SK-N-SH (cell line): Measurements from ENCODE around the gene HOXA10. TPM values are rescaled to one million over a fixed set of nuclear protein-coding genes. Genes with fewer than 3 reads are reported as not detected.
A peak's percentile ranks its signal among the peaks of the same experiment; 100 is the strongest.

Experiments used
- CTCF ChIA-PET: fragments of 300-600, 350-600 bp; formaldehyde crosslinking; extraction: SDS; loops from one replicate; lab custom pipeline; 2021; lab: Yijun Ruan, JAX
- POLR2A ChIA-PET: fragments of 350-600 bp; sonication (Branson Sonifier 250); formaldehyde crosslinking; extraction: SDS; loops from one replicate; lab custom pipeline; 2020; ENCODE audit warnings: antibody characterized with exemption, inconsistent platforms; lab: Yijun Ruan, JAX
- DNase-seq: peaks from one replicate; pipeline ENCODE4 v3.0.0; 2012
- H2AFZ ChIP-seq: fragments of 200-600 bp; sonication (generic); 2 replicates; pipeline ENCODE4 v1.8.1; 2016; ENCODE audit warnings: antibody characterized with exemption, mild to moderate bottlenecking, low read depth
- H3F3A ChIP-seq: fragments of 200-600 bp; sonication (generic); replicated peaks from 2 replicates; pipeline ENCODE3; 2016; ENCODE audit warnings: antibody characterized with exemption, mild to moderate bottlenecking; ENCODE audit not compliant: insufficient read depth
- H3K27ac ChIP-seq, 2 experiments: fragments of 200-500 bp in 1 of 2; fragments of 200-600 bp in 1 of 2; sonication (Bioruptor generic) in 1 of 2; sonication (generic), shearing (Covaris generic) in 1 of 2; 2 replicates each; pipeline versions ENCODE4 v1.5.1 to v1.6.1; 2014 to 2016; ENCODE audit warnings: low read depth in 2 of 2, inconsistent platforms in 1 of 2, low read length in 1 of 2, mild to moderate bottlenecking in 1 of 2, mixed read lengths in 1 of 2
- H3K27me3 ChIP-seq: fragments of 200-600 bp; sonication (generic), shearing (Covaris generic); 2 replicates; pipeline ENCODE4 v1.6.1; 2016; ENCODE audit warnings: mixed run types; ENCODE audit not compliant: insufficient read depth
- H3K36me3 ChIP-seq, 2 experiments: fragments of 200-500 bp in 1 of 2; fragments of 200-600 bp in 1 of 2; sonication (Bioruptor generic) in 1 of 2; sonication (generic) in 1 of 2; replicated peaks in 1 of 2; 2 replicates each; pipeline versions ENCODE3 to v1.5.1; 2014 to 2016; ENCODE audit warnings: low read length in 1 of 2, mild to moderate bottlenecking in 1 of 2; ENCODE audit not compliant: insufficient read depth in 2 of 2, control insufficient read depth in 1 of 2
- H3K4me1 ChIP-seq, 2 experiments: fragments of 200-500 bp in 1 of 2; fragments of 200-600 bp in 1 of 2; sonication (Bioruptor generic) in 1 of 2; sonication (generic), shearing (Covaris generic) in 1 of 2; 2 replicates each; pipeline versions ENCODE4 v1.5.1 to v1.6.1; 2014 to 2016; ENCODE audit warnings: low read depth in 1 of 2, low read length in 1 of 2, mixed run types in 1 of 2; ENCODE audit not compliant: insufficient read depth in 2 of 2, control insufficient read depth in 1 of 2
- H3K4me2 ChIP-seq: fragments of 200-600 bp; sonication (generic), shearing (Covaris generic); 2 replicates; pipeline ENCODE4 v1.6.1; 2017; ENCODE audit warnings: mixed run types
- H3K4me3 ChIP-seq, 2 experiments: fragments of 200-500 bp in 1 of 2; fragments of 200-600 bp in 1 of 2; sonication (Bioruptor generic) in 1 of 2; sonication (generic), shearing (Covaris generic) in 1 of 2; 2 replicates each; pipeline versions ENCODE4 v1.5.1 to v1.8.1; 2014 to 2016; ENCODE audit warnings: low read depth in 2 of 2, inconsistent platforms in 1 of 2, low read length in 1 of 2, mild to moderate bottlenecking in 1 of 2, mixed read lengths in 1 of 2, moderate library complexity in 1 of 2
- H3K79me2 ChIP-seq: fragments of 200-600 bp; sonication (generic); 2 replicates; pipeline ENCODE4 v1.8.1; 2017; ENCODE audit warnings: mild to moderate bottlenecking; ENCODE audit not compliant: insufficient read depth
- H3K9ac ChIP-seq: fragments of 200-600 bp; sonication (generic); 2 replicates; pipeline ENCODE4 v1.6.1; 2017; ENCODE audit warnings: mixed run types
- H3K9me2 ChIP-seq: fragments of 200-600 bp; sonication (generic); 2 replicates; pipeline ENCODE4 v1.6.1; 2017; ENCODE audit warnings: mixed run types
- H3K9me3 ChIP-seq: fragments of 200-600 bp; sonication (generic); 2 replicates; pipeline ENCODE4 v1.6.1; 2017; ENCODE audit warnings: mixed run types, mild to moderate bottlenecking, moderate library complexity
- H4K20me1 ChIP-seq: fragments of 200-600 bp; sonication (generic); 2 replicates; pipeline ENCODE4 v1.6.1; 2017; ENCODE audit warnings: mild to moderate bottlenecking, mixed run types; ENCODE audit not compliant: insufficient read depth
- CHD2 ChIP-seq: fragments of 150-350 bp; IDR thresholded peaks from 2 replicates; pipeline ENCODE4 v1.6.1; 2018; ENCODE audit warnings: low read length; ENCODE audit not compliant: partially characterized antibody
- ELF1 ChIP-seq: IDR thresholded peaks from 2 replicates; pipeline ENCODE4 v1.4.0; 2012
- FOSL2 ChIP-seq: IDR thresholded peaks from 2 replicates; pipeline ENCODE4 v1.4.0; 2012; ENCODE audit warnings: low read depth, mild to moderate bottlenecking, moderate library complexity, borderline replicate concordance
- FOXM1 ChIP-seq: IDR thresholded peaks from 2 replicates; pipeline ENCODE4 v1.4.0; 2012; ENCODE audit warnings: low read depth, mild to moderate bottlenecking
- JUND ChIP-seq: IDR thresholded peaks from 2 replicates; pipeline ENCODE4 v1.4.0; 2012
- NRF1 ChIP-seq: IDR thresholded peaks from 2 replicates; pipeline ENCODE4 v1.6.1; 2012; ENCODE audit warnings: low read depth, mild to moderate bottlenecking, low read length
- REST ChIP-seq: IDR thresholded peaks from 2 replicates; pipeline ENCODE4 v1.6.1; 2012; ENCODE audit warnings: mild to moderate bottlenecking, low read depth, low read length, moderate library complexity
- RFX5 ChIP-seq: IDR thresholded peaks from 2 replicates; pipeline ENCODE4 v1.6.1; 2012; ENCODE audit warnings: mild to moderate bottlenecking, improper control_type of control experiment, low read length
- RXRA ChIP-seq: IDR thresholded peaks from 2 replicates; pipeline ENCODE4 v1.4.0; 2012; ENCODE audit warnings: low read depth, mild to moderate bottlenecking, borderline replicate concordance
- SMC3 ChIP-seq: IDR thresholded peaks from 2 replicates; pipeline ENCODE4 v1.6.1; 2012; ENCODE audit warnings: low read depth, low read length, improper control_type of control experiment
- TAF1 ChIP-seq: IDR thresholded peaks from 2 replicates; pipeline ENCODE4 v1.6.1; 2012; ENCODE audit warnings: low read depth, mild to moderate bottlenecking, low read length, moderate library complexity, borderline replicate concordance
- TCF12 ChIP-seq: IDR thresholded peaks from 2 replicates; pipeline ENCODE4 v1.4.0; 2012
- TEAD4 ChIP-seq: IDR thresholded peaks from 2 replicates; pipeline ENCODE4 v1.4.0; 2012; ENCODE audit warnings: mild to moderate bottlenecking, borderline replicate concordance; ENCODE audit not compliant: insufficient read depth
- WGBS: methylation state at CpG from one replicate; pipeline ENCODE4 v1.1.6; 2017; ENCODE audit warnings: low lambda C conversion rate; 5-methylcytosine and 5-hydroxymethylcytosine counted together
- polyA plus RNA-seq, 3 experiments: library from polyadenylated mRNA; depleted of rRNA; stranded (reverse); fragments of >200 nt; gene quantifications; 2 replicates each; pipeline ENCODE4 v1.2.3, GENCODE V29; 2012
- TF ChIP-seq, protein P1 (sequence below): IDR thresholded peaks from 2 replicates; pipeline ENCODE4; 2012
- TF ChIP-seq, protein P2 (sequence below): IDR thresholded peaks from 2 replicates; pipeline ENCODE4 v1.4.0; 2012; ENCODE audit warnings: low read depth, borderline replicate concordance
- TF ChIP-seq, protein P3 (sequence below): fragments of 150-350 bp; IDR thresholded peaks from 2 replicates; pipeline ENCODE4 v1.6.1; 2017; ENCODE audit warnings: antibody characterized with exemption, low read length, low read depth, borderline replicate concordance

Gene HOXA10
- polyA plus RNA-seq, 1 of the 3 experiments (the other 2 are of a cell fraction): not detected

DNA sequence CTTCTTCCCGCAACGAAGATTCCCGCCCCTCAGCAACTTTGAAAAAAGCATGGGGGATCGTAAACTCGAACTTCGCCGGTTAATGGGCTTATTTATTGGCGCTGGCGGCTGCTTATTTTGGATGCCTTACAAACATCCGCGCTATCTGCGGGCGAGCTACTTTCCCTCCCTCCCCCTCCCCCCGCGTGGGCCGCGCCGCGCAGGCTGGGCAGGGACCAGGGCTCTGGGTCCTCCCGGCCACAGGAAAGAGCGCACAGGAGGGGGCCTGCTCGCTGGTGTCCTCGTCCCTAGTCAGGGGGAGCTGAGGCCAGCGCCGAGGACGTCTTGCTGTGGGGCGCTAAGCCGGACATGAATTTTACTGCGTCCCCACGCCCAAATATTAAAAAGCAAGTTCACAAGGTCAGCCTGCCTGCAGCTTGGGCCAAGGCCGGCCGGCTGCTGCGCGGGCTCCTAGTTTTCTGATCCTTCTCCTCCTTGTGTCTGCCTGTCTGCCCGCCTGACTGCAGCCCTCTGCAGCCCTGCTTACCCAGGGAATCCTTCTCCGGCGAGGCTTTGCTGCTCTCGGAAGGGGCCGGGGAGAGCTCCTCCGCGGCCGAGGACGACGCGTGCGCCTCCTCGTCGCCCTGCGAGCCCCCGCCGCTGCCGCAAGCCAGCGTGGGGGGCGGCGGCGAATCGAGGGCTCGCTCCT, 1.2 kb downstream of the HOXA10 start:
- Histone ChIP-seq H3K4me3 (peak overlapping the region in 1 of 2 experiments; percentile 14; a peak in 3 of 4 replicates), H3K9me2 (no peaks in the 10 kb centered on the region), H2AFZ (peak overlapping the region; percentile 18; the same call in 1 of the 2 replicates), H3K4me2 (peak overlapping the region; percentile 58), H3K9me3 (no peaks in the 10 kb centered on the region), H3K27ac (no peak overlapping the region), H3K4me1 (peaks cover 0 to 2% of the 10 kb centered on the region in 2 experiments; a peak in 1 of 4 replicates), H3K9ac (no peak overlapping the region), H3K36me3 (no peaks in the 10 kb centered on the region), H3F3A (peaks cover 7% of the 10 kb centered on the region), H3K79me2 (no peaks in the 10 kb centered on the region), H4K20me1 (peaks cover 13% of the 10 kb centered on the region), H3K27me3 (peaks cover 100% of the 10 kb centered on the region)
- 13% methylated on average over 27 of the region's 58 CpGs for WGBS
- DNase-seq: peak; percentile 66
- ChIA-PET POLR2A (no interaction called here), CTCF (interaction anchor here (0.6 to 12.3 kb wide), 11 partner anchors 7 to 804 kb away, joined by 3 to 205 read pairs (median 3); partner anchors contain the start of genes HOXA5 and HOXA9)
- TF ChIP-seq ELF1 (no peak), TEAD4 (no peak), CHD2 (no peak), TCF12 (no peak), RFX5 (no peak), RXRA (no peak), TAF1 (no peak), NRF1 (no peak), FOXM1 (no peak), REST (no peak), FOSL2 (no peak), JUND (no peak), SMC3 (no peak)
- TF ChIP-seq, protein P1, sequence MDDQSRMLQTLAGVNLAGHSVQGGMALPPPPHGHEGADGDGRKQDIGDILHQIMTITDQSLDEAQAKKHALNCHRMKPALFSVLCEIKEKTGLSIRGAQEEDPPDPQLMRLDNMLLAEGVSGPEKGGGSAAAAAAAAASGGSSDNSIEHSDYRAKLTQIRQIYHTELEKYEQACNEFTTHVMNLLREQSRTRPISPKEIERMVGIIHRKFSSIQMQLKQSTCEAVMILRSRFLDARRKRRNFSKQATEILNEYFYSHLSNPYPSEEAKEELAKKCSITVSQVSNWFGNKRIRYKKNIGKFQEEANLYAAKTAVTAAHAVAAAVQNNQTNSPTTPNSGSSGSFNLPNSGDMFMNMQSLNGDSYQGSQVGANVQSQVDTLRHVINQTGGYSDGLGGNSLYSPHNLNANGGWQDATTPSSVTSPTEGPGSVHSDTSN: no peak
- TF ChIP-seq, protein P2, sequence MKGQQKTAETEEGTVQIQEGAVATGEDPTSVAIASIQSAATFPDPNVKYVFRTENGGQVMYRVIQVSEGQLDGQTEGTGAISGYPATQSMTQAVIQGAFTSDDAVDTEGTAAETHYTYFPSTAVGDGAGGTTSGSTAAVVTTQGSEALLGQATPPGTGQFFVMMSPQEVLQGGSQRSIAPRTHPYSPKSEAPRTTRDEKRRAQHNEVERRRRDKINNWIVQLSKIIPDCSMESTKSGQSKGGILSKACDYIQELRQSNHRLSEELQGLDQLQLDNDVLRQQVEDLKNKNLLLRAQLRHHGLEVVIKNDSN: no peak
- TF ChIP-seq, protein P3, sequence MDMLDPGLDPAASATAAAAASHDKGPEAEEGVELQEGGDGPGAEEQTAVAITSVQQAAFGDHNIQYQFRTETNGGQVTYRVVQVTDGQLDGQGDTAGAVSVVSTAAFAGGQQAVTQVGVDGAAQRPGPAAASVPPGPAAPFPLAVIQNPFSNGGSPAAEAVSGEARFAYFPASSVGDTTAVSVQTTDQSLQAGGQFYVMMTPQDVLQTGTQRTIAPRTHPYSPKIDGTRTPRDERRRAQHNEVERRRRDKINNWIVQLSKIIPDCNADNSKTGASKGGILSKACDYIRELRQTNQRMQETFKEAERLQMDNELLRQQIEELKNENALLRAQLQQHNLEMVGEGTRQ: no peak
